Stimulated activated CD8-positive, alpha-beta memory T cell treated with anti-CD3 and anti-CD28 coated beads, Interleukin-2, amount 100 ng/mL, for 1 hour (primary cell): ENCODE data around the gene GLB1L3.
A peak's percentile ranks its signal among the peaks of the same experiment; 100 is the strongest.
"Not testable (repeated sequence)": the region's sequence is repeated elsewhere in the genome, so short reads cannot be mapped to it uniquely, and the experiment has no call there.

Experiments
- DNase-seq, 2 donors: peaks; one replicate each; pipeline ENCODE4 v3.0.0-alpha.2; 2020; ENCODE audit warnings: low read depth in 2 of 2

The GLB1L3 gene

DNA sequence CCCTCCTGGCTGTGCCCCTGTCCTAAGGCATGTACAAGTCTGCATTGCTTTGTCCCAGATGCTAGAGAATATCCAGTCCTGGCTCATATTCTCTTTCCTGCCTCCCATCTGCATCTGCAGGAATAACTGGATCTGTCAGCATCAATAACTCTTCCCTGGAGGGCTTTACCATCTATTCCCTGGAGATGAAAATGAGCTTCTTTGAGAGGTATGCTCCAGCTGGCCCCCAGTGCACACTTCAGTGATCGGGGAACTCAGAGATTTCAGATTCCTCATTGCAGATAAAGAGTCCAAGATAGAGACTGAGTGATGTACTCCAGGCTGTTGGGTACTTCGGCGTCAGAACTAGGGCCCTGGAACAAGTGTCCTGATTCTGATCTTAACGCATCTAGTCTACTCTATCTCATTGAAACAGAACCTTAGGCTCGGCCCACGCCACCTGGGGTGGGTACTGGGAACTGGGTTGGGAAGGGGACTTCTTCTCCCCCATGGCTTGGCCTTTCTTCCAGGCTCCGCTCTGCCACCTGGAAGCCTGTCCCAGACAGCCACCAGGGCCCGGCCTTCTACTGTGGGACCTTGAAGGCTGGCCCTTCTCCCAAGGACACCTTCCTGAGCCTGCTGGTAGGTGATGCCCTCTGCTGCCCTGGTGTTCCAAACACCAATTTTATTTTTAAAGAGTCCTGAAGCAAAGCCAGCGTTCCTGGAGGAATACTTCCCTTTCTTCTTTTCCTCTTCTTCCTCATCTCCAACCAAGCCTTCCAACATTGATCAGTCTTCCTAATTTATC lies 37.8 kb downstream of the GLB1L3 start:
- no peak for DNase-seq

DNA sequence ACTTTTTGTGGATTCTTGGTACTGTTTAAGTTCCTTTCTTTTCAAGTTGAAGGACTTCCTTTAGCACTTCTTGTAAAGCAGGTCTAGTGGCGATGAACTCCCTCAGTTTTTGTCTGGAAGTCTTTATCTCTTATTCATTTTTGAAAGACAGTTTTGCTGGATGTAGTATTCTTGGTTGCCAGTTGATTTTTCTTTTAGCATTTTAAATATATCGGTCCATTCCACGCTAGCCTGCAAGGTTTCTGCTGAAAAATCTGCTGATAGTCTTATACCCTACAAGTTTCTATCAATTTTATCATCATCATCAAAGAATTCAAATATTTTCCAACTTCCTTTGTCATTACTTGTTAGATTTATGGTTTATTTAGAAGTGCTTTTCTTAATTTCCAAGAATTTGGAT lies 40.9 kb downstream of the GLB1L3 start:
- DNase-seq = no peak

DNA sequence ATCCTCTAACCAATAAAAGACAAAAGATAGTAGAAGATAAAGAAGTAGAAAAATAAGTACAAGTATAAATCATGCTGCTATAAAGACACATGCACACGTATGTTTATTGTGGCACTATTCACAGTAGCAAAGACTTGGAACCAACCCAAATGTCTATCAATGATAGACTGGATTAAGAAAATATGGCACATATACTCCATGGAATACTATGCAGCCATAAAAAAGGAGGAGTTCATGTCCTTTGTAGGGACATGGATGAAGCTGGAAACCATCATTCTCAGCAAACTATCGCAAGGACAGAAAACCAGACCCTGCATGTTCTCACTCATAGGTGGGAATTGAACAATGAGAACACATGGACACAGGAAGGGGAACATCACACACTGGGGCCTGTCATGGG lies 45.2 kb downstream of the GLB1L3 start:
- not testable (repeated sequence) for DNase-seq

DNA sequence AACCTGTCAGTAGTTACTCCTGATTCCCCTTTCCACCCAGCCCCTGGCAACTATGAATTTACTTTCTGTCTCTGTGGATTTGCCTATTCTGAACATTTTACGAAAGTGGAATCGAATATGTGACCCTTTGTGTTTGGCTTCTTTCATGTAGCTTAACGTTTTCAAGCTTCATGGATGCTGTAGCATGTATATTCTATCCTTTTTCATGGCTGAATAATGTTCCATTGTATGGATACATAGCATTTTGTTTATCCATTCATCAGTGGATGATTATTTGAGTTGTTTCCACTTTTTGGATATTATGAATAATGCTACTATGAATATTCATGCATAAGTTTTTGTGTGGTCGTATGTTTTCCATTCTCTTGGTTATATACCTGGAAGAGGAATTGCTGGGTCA lies 46.4 kb downstream of the GLB1L3 start:
- no peak for DNase-seq

DNA sequence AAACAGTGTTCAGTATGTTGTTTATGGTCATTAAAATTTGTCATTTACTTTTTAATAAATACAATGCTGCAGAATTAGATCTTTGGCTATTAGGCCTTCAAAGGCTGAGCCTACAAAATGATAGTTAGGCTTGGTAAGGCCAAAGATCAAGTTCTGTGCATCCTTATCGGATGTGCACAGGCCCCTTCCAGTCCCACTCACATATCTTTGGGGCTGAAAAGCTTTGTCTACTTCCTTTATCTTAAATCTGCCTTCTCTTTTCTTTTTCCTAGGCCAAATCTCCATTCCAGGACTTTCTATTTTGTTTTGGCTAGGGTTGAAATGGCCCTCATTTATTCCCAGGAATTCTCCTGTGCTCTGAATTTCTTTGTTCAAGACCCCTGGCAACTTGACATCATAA lies 52.3 kb downstream of the GLB1L3 start:
- no peak for DNase-seq

DNA sequence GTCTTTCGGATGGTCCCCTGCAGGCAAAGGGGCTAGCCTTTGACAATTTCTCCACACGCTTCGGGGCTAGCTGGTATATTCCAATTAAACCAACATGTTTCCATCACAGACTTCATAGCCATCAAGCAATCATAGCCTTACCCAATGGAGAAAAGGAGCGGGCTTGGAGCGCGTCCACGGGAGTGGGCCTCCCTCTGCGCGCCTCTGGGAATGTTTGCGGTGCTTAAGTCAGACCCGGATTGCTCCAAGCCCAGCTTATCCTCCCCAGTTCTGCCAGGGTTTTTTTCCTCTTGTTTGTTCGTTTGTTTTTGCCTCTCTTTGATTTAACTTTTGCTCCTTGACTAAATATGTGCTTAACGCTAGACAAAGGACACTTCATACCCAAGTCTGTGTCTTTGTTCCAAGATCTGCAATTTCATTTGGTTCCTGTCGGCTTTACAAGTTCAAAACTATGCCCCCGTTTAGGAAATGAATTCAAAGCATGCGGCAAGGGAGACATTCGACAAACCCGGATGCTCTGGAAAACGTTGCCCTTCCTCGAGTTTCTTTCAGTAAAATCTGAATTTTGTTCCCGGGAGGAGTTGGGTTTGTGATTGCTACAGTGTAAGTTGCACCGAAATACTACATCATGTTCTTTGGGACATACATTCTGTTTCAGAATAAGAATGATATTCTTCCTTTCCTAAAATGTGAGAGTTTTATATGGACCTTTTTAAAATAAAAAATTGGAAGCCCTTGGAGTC lies 54.6 kb downstream of the GLB1L3 start:
- DNase-seq = no peak

DNA sequence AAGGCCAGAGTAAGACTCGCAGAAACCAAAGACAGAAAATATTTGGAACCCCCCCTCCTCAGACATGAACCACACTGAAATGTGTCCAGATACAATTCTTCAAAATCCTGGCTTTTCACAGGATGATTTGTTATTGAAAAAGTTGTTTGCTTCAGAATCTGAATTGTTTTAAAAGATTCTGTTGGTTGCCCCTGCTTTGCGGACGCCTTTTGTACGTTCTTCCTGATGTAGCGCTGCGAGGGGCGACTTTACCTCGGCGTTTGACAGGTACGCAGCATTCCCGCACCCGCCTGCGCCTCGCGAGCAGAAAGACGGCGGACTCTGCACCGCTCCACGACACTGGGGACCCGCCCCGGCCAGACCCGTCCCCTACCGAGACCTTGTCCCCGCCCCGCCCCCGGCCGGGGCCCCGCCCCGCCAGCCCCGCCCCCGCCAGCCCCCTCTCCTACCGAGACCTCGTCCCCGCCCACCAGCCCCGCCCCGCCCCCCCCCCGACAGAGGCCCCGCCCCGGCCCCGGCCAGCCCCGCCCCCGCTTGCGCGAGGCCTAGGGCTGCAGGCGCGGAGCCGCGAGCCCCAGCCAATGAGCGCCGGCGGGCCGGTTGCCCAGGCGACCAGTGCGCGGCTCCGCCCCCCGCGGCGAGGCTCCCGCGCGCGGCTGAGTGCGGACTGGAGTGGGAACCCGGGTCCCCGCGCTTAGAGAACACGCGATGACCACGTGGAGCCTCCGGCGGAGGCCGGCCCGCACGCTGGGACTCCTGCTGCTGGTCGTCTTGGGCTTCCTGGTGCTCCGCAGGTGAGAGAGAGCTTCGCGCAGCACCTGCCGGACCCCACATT lies 55.4 kb downstream of the GLB1L3 start, which contains the start of gene GLB1L2:
TSS of gene GLB1L2 (plus strand) at position 635 of the 835 bp plus-strand sequence. CDS start at position 709, 74 bp downstream.
- peak; percentile 65 to 70 for DNase-seq

DNA sequence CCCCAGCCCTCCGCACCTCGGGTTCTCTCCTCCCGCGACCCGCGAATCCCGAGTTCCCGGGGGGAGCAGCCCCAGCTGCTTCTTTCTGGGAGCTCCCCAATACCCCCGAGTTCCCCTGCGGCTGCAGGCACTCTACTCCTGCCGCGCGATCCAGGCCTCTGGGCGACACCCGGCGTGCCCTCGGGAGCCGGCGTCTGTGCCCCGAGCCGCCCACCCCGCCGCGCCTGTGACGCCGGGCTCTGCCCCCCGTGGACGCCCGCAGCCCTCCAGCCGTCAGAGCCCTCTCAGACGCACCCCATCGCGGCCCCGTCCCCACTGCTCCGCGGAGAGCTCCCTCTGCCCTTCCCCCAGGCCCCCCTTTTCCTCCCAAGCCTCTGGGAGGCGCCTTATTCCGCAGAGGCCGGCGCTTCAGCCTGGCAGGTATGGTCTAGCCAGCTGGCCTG lies 56.0 kb downstream of the GLB1L3 start:
- no peak for DNase-seq

DNA sequence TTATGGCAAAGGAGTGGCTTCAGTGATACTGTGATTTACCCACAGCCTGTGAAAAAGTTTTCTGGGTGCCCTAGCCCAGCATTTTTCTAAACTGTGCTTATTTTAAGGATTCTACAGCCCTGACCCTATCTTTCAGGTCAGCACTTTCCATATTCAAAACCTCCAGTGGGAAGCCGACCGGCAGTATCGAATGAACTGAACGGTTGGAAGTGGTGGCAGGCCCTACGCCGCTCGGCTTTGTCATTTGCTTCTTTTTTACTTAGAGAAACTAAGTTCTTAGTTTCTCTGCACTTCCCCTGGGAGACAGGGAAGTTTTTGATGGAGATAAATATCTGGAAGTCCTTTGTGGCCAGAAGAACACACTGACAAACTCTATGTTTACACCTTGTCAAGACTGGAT lies 56.6 kb downstream of the GLB1L3 start:
- no peak for DNase-seq

DNA sequence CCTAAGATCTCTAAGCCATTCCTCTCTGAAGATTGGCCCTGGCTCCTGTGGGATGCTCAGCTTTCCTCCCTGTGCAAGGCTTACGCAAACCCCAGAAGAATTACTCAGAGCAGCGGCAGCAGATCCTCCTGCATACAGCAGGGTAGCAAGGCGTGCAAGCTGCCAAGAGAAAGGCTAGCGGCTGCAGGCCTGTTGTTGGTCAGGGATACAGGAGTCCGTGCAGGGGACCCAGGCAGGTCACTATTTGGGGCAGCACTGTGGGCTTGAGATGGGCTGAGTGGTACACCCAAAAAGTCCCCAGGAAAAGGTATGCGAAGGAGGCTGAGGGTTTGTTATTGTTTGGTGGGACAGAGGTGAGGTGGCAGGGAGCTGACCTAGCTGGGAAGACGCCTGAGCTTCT lies 57.1 kb downstream of the GLB1L3 start:
- DNase-seq = no peak

DNA sequence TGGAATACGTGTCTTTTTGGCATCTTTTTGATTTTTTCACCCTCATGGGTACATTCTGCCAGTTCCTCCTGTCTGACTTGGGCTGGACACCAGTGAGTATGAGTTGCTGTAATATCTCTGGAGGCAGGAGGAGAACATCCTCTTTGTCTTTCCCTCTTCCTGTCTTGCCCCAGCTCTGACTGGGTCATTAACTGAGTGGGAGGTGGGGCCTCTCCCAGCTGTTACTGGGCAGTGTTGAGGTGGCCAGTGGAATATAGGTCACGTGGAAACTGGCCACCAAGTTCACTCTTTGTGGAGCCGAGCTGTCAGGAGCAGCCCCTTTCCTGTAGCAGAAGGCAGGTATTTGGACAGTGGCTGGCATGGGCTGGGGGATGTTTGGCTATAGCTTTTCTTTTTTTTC lies 57.8 kb downstream of the GLB1L3 start:
- no peak for DNase-seq

DNA sequence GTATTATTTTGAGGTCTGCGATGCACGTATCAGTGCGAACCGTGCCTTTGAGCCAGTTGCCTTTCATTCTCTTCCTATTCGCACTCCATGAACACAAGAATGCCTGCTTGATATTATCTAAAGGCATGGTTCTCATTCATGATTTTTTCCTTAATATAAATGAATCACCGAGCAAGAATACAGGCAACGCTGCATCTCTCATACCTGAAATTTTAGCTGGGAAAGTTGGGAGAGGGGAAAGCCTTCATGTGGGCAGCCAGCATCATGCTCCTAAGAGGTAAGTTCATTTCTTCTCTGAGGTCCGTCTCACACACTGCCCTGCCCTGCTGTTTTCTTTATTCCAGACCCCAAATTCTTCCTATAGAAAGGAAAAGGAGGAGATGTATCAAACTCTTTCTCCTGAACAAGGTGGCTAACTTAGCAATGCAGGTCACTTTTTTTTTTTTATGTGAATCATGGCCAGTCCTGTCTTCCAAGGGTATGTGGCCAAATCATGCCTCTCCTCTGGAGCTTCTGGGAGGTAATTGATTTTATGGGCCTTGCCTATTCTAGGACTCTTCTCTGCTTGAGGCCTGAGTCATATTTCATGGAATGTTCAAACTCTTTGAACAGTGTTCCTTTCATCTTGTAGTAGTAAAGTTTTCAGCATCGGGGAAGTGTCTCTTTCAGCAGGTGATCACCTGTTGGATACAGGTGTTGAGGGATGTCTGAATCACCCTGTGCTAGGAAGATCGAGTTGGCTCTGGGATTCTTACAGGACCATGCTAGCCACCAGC lies 58.8 kb downstream of the GLB1L3 start:
- no peak for DNase-seq

DNA sequence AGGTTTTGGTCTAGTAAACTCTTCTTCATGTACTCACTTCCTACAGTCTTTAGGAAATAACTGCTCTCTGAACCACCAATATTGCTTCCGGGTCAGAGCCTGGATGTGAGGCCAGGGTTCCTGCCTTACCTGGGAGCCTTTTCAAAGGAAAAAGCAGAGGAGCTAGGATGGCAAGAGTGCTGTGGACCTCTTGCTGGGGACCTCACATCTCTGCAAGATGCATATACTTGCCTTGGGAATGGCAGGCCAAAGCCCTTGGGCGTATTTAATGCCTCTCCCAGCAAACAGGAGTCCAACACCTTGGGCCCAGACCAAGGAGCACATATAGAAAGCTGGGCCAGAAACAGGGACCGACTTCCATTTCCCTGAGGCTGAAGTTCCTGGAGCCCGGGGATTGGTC lies 60.9 kb downstream of the GLB1L3 start:
- DNase-seq = no peak

DNA sequence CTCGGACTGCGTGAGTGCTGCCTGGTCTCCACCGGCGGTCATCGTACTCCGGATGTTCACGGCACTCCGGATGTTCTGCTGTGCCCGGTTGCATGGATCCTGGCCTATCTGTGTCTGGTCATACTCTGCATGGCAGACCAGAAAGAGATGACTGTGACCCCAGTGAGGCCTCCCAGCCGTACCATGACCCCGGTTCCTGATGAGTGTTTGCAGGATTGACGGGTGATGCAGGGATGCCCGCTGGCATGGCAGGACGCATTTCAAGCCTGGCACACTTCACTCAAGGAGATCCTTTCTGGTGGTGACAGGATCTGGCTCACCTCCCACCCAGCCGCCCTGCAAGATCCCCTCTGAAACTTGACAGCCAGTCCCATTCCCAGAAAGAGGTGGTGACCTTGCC lies 61.9 kb downstream of the GLB1L3 start:
- DNase-seq = no peak

DNA sequence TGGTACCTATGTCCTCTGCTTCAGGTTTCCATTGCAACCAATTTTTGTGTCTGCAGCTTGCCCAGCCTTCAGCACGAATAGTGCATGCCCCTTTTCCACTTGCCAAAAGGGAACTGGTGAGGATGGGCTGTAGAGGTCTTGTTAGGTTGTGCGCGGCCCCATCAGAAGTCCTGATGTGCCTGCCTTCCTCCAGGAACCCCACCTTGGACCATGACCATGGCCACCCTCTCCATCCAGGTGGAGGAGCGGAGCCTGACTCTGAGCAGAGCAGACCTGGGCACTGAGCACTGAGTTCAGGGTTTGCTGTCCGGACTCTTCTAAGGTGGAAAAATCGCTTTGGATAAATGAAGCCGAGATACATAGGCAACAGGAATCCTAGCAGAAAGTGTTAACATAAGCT lies 62.5 kb downstream of the GLB1L3 start:
- DNase-seq = no peak

DNA sequence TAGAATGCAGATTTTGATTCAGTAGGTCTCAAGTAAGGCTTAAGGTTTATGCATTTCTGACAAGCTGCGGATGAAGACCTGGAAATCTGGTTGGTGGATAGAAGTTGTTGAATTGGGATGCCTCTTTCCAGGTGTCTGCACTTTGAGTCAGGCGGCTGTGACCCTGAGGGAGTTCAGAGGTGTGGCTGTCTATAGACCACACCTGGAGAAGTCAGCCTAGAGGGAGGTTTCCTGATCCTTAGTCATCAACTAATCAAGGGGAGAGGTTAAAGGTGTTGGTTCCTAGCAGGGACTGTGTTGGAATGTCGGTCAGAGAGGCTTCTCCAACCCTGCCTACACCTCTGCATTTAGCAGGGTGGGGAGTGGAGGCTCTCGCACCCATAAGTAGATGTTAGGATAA lies 63.6 kb downstream of the GLB1L3 start:
- DNase-seq = no peak

DNA sequence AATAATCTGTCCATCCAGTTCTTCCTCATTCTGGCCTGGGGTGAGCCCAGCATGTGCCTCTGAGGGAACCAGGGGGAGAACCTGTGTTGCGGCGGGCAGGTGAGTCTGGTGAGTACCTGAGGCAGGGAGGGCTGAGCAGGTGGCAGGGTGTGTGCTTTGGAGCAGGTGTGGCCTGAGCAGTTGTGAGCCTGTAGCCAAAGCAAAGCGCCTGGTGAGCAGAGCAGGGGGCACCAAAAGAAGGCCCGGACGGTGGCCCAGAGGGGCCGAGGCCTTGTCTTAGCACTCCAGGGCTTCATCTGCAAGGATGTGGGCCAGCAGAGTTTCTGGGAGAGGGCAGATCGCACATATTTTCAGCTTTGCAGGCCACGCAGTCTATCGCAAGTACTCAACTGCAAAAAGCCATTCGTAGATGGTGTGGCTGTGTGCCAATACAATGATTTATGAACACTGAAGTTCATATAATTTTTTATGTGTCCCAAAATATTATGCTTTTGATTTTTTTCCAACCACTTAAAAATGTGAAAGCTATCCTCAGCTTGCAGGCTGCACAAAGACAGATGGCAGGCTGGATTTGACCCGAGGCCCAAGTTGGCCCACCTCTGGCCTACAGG lies 64.3 kb downstream of the GLB1L3 start:
- no peak for DNase-seq

DNA sequence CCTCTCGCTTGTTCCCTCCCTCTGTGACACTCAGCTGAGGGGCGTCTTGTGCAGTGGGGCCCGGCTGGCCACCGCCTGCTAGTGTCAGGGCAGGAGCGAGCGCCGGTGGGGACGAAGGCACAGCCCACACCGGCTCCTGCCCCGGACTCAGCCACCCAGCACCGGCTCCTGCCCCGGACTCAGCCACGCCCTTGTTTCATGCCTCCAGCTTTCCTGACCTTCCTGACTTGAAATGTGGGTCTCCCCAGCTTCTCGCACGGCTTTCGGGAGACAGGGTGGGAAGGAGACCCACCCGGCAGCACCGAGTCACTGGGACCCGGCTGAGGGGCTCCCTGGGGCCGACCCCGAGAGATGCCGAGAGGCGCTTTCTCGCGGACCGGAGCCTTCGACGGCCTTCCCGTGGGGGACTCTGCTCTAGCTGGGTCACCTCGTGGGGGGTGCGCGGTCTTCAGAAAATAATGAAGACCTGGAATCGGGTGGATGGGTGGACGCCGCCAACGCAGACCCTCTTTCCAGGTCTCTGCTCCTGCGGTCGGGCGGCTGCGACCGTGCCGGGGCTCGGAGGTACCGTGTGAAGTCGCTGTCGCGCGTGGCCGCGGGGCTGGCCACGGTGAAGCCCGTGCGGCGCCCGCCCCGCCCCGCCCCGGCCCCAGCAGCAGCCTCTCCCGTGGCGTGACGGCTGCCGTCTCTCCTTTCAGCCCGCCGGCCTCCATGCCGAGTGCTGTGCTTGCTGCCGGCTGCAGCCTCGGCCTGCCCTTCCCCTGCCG lies 65.8 kb downstream of the GLB1L3 start:
- no peak for DNase-seq

DNA sequence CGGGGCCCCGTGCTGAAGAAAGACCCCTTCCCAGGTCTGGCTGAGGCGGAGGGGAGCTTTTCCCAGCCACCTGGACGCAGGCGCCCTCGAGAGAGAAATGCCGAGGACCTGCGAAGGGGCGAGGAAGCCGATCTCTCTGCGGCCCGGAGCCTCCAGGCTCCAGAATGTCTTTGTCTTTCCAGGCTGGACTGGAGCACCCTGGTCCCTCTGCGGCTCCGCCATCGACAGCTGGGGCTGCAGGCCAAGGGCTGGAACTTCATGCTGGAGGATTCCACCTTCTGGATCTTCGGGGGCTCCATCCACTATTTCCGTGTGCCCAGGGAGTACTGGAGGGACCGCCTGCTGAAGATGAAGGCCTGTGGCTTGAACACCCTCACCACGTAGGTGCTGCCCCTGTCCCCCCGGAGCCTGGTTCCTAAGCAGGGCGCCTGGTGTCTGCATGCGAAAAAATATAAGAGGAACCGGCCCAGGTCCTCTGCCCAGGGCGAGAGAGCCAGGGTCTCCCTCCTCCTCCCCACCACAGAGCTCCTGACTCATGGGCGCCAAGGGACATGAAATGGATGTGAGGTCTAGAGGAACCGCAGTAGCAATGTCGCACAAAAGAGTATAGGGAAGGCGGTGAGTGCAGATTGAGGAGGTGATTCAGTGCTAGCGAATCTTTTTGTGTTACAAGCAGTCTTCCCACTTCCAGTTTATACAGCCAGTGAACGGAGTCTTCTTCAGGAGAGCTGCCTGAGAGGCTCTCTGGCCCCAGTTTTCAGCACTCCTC lies 66.6 kb downstream of the GLB1L3 start:
- DNase-seq = no peak

DNA sequence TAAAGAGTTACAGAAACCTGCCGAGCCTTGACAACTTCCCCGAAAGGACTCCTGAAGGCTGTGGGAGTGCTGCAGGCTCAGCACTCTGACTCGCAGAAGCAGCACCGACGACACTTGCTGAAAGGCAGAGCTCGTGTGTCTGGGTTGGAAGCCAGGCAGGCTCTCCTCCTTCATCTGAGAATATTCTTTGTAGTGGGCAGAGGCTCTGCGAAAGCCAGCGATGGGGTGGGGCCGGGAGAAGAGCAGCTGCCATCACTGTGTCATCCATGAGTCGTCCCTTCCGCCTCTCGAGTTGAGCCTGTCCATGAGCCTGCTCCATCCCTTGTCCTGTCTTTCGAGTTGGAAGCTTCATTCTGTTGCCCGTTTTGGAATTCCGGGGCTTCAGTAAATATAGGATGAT lies 67.5 kb downstream of the GLB1L3 start:
- DNase-seq = no peak
